GM19351 (cell line): Measurements from ENCODE around the gene PTPRO.
"Not testable (repeated sequence)": the region's sequence is repeated elsewhere in the genome, so short reads cannot be mapped to it uniquely, and the experiment has no call there.

Experiments used
- ATAC-seq: cut with Tn5 transposase; IDR thresholded peaks from one replicate; pipeline ENCODE4 v1.9.1; 2021; ENCODE audit warnings: mild to moderate bottlenecking, moderate library complexity; ENCODE audit not compliant: unreplicated experiment

Gene PTPRO

DNA sequence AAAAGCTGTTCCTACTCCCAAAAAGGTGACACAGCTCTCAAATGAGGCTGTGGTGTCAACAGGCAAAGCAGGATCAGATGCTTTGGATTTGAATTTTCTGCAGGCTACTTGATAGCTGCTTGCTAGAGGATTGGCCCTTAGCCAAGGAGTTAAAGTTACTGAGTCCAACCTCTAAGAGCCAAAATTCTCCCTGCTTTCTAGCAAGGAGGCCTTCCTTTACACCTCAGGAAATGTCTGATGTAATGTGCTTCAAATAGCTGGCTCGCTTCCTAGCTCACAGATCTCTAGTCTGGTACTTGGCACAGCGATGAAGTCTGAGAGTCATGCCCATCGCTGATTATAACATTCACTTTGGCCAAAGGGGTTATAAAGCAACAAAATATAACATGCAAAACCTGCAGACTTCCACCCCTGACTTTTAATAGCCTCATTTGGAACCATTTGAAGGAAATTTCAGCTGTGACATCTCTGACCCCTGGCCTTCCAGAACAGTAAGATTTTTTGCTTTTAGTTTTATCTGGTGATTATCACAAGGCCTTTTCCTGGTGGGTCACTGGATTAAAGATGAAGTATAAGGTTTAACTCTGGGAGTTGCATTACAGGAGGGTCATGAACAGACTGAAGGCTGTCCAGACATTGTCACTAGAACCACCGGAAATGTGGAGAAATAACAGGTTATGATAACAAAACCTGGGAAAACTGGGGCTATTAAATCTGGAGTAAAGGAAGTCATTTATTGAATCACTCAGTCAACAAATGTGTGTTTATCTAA lies 277.1 kb downstream of the PTPRO start:
- ATAC-seq = no peak

DNA sequence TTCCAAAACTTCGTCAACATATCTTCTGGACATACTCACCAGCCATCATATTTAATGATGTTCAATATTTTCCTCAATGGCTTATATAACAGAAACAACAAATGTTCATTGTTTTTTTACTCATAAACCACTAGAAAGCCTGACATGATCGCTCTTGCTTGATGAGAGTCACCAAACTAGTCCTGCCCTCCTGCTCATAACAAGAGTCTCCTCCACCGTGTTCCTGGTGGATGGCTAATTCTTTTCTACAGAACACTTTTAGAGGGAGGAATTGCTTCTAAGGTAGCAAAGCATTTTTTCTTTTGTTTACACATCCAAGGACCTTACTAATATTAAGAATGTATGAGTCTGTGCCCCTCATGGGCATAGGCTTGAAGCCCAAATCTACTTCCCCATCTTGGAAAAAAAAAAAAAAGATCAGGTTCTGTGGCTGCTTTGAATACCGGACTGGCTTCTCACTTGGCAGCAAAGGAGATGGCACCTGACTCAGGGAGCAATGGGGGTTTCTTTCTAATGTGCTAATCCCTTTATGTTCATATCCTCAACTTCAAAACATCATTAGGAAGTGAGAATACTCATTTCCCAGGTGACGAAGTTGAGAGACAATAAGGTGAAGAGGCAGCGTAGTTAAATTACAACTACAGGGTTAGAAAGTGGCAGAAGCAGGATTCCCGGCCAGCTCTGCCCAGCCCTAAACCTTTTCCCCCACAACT lies 278.1 kb downstream of the PTPRO start:
- ATAC-seq = no peak

- no peak for ATAC-seq
These were observed 279.0 kb downstream of the PTPRO start for GRCh38 chr12:15601210-15601800.

GRCh38 chr12:15602051-15602672 lies 279.9 kb downstream of the PTPRO start:
- no peak for ATAC-seq

GRCh38 chr12:15603474-15604085 lies 281.3 kb downstream of the PTPRO start:
- ATAC-seq = no peak

- ATAC-seq = no peak
These were observed 283.7 kb downstream of the PTPRO start for GRCh38 chr12:15605881-15606590.

DNA sequence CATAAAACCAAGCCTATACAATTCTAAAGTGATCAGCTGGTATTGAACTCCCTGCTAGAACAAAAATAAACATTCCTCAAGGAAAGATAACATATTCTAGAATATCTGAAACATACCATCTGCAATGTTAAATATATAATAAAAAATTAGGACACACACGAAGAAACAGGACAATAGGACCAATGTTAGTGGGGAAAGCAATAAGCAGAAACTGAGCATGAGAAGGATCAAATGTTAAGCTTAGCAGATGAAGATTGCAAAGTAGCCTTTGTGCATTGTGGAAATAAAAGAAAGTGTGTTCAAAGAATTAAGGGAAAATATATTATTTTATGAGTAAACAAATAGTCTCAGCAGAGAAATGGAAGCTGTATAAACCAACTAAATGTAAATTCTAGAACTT lies 286.1 kb downstream of the PTPRO start:
- ATAC-seq = no peak

DNA sequence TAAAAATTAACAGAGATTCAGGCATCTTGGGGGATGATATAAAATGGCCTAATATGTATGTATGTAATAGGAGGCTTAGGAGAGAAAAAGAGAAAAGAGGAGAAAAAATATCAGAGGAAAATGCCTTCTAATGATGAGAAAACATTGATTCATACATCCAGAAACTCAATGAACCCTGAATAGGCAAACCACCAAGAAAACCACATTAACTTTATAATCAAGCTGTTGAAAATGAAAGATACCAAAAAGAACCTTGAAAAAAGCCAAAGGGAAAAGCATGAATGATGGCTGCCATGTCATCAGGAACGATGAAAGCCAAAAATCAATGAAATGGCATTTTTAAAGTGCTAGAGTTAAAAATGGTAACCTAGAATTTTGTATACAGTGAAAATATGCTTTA lies 286.6 kb downstream of the PTPRO start:
- no peak for ATAC-seq

DNA sequence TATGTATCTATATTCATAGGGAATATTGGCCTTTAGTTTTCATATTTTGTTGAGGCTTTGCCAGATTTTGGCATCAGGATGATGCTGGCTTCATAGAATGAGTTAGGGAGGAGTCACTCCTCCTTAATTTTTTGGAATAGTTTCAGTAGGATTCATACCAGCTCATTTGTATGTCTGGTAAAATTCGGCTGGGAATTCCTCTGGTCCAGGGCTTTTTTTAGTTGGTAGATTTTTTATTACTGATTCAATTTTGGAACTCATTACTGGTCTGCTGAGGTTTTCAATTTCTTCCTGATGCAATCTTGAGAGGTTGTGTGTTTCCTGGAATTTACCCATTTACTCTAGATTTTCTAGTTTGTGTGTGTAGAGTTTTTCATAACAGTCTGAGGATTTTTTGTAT lies 291.7 kb downstream of the PTPRO start:
- ATAC-seq = no peak

DNA sequence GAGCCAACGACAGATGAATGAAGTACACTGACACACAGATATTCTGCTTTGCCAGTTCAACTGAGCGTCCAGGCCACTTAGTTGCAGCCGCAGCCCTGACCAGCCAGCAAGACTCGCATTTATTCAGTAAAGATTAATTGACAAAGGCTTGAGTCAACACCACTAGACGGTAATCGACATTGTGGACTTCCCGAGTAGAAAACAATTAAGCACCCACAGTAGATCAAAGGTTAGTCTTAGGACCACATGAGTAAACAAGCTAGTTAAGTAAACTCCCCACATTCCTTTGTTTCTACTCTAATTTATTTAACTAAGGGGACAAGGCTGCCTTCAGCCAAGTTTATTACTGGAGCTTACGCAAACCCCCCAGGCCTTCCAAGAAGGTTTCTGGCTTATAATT lies 294.2 kb downstream of the PTPRO start:
- ATAC-seq = not testable (repeated sequence)

DNA sequence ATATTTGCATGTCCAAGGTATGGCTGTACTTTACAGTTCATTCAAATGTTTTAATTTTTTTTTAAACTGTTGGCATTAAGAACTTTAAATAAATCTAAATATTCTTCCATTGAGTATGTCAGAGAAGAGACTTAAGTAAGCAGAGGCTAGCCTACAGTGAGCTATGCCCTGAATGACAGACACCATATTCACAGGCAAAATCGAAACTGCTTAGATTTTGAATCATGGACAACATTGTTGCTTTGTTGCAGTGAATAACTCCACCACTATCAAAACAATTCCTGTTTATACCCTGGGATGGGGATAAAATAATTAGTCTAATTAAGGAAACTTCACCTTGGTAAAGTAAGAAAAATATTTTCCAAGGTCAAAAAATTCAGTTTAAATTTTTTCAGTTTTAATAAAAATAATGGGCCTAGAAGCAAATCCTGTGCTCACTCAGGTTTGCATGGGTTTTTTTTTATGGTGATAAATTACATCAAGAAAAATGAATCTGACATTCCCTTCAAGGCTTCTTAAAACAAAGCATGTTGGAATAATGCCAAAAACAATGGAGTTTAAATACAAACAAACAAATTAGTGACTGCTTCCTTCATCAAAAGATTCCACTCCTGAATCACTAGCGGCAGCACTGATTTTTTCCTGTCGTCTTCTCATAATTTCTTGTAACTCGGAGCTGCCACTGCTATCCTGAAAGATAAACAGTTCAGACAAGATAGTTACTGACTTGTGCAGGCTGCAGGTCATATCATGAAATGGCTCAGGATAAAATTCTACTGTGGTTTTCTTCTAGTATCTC lies 298.6 kb downstream of the PTPRO start:
- no peak for ATAC-seq

- ATAC-seq = no peak
These were observed 302.8 kb downstream of the PTPRO start for GRCh38 chr12:15625075-15625474.

GRCh38 chr12:15627995-15628945 lies 306.0 kb downstream of the PTPRO start:
- ATAC-seq = no peak

DNA sequence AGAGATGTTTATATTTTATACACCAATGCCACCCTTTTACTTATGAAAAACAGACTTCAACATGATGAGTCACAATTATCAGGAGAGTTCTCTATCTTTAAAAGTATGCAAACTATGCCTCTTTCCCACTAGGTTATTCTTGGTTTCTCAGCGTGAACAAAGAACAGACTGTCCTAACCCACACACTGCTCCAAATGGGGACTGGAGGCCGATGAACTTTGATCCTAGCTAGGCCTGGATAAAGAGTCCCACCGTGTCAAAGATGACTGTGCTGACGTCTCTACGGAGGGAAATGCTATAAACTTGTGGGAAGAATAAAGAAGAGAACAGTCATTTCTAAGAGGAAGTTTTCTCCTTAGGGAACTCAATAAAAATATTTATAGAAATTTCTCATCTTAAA lies 306.8 kb downstream of the PTPRO start:
- ATAC-seq = no peak

- no peak for ATAC-seq
These were observed 307.5 kb downstream of the PTPRO start for GRCh38 chr12:15629761-15630160.

- ATAC-seq = no peak
These were observed 308.9 kb downstream of the PTPRO start for GRCh38 chr12:15631007-15631715.

- no peak for ATAC-seq
These were observed 310.4 kb downstream of the PTPRO start for GRCh38 chr12:15632708-15633107.

DNA sequence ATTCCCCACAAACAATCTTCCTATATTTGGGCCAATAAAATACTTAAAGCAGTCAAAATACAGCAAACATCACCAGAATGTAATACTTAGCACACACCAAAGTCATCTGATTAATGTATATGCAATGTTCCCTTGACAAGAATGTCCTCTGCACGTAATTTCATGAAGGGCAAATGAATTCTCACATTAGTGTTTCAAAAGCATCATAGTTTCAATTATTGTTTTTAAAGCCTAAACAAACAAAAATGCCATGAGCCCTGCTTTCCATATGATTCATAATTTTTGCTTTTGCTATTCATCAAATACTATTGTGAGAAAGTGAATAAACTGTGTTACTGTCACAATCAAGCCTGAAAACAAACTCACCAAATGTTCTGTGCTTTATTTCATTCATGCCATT lies 310.9 kb downstream of the PTPRO start:
- no peak for ATAC-seq
